Measurements from ENCODE around the gene BLOC1S3. TPM values are rescaled to one million over a fixed set of nuclear protein-coding genes. Genes with fewer than 3 reads are reported as not detected.

The BLOC1S3 gene
- total RNA-seq, 1 experiment from 2014 or later = 3.7 TPM

DNA sequence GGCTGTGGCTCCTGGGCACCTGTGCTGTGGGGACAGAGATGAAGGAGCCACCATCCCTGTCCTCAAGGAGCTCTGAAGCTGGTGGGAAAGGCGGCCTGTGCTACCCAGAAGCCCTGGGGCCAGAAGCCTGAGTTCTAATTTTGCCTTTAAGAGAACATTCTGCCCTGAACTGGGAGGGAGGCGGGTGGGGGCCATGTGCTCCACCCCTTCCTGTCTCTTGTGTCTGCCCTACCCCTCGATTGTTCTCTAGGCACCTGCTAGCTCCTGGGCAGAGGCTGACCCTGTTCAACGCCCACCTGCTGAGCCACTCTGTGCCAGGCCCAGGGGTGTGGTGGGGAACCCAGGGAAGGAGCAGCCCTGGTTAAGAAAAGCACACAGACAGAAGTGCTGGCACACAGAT lies 6.4 kb upstream of the BLOC1S3 start:
- in situ Hi-C loops (cut with HindIII; ENCODE audit: low pct_unique_long_range_greater_than_20kb, low sequenced_read_pairs) = no loop called here
- no peak for DNase-seq (ENCODE audit: low read depth, low spot score)

GRCh38 chr19:45172611-45173208 lies 5.9 kb upstream of the BLOC1S3 start:
- DNase-seq (ENCODE audit: low read depth, low spot score) = no peak
- in situ Hi-C loops (cut with HindIII; ENCODE audit: low pct_unique_long_range_greater_than_20kb, low sequenced_read_pairs) = no loop called here

GRCh38 chr19:45173816-45174215 lies 4.8 kb upstream of the BLOC1S3 start:
- in situ Hi-C loops (cut with HindIII; ENCODE audit: low pct_unique_long_range_greater_than_20kb, low sequenced_read_pairs) = no loop called here

GRCh38 chr19:45175515-45176345 lies 2.9 kb upstream of the BLOC1S3 start:
- in situ Hi-C loops (cut with HindIII; ENCODE audit: low pct_unique_long_range_greater_than_20kb, low sequenced_read_pairs) = no loop called here
- DNase-seq (ENCODE audit: low read depth, low spot score) = no peak

More at GRCh38 chr19:45173816-45174215, 4.8 kb upstream of the BLOC1S3 start:
- no peak for DNase-seq (ENCODE audit: low read depth, low spot score)

DNA sequence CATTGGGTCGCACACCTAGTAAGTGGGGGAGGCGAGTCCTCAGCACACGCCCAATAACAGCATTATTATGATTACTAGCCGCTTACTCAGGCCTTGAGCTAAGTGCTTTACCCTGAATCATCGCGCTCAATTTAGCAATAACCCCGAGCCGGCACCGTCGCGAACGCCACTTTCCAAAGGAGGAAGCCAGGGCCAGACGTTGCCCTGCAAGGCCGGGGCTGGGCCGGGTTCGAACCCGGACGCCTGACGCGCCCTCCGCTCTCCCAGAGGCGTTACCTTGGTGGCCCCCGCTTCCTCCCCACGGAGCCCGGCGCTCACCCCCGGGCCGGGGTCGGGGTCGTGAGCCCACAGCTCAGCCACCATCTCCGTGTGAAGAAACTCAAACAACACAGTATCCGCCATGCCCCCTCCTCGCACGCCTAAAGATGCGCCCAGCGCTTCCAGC lies 745 bp upstream of the BLOC1S3 start, which contains the start of gene TRAPPC6A:
TRAPPC6A (minus strand) TSS at position 421 of the 445 bp plus-strand sequence; CDS start at position 402, 19 bp downstream.
- in situ Hi-C loops (cut with HindIII; ENCODE audit: low pct_unique_long_range_greater_than_20kb, low sequenced_read_pairs) = no loop called here
- DNase-seq (ENCODE audit: low read depth, low spot score) = no peak

GRCh38 chr19:45179072-45179891 lies 698 bp downstream of the BLOC1S3 start:
- no peak for DNase-seq (ENCODE audit: low read depth, low spot score)
- in situ Hi-C loops (cut with HindIII; ENCODE audit: low pct_unique_long_range_greater_than_20kb, low sequenced_read_pairs) = no loop called here

GRCh38 chr19:45179892-45180370 lies 1.3 kb downstream of the BLOC1S3 start:
- in situ Hi-C loops (cut with HindIII; ENCODE audit: low pct_unique_long_range_greater_than_20kb, low sequenced_read_pairs) = no loop called here

DNA sequence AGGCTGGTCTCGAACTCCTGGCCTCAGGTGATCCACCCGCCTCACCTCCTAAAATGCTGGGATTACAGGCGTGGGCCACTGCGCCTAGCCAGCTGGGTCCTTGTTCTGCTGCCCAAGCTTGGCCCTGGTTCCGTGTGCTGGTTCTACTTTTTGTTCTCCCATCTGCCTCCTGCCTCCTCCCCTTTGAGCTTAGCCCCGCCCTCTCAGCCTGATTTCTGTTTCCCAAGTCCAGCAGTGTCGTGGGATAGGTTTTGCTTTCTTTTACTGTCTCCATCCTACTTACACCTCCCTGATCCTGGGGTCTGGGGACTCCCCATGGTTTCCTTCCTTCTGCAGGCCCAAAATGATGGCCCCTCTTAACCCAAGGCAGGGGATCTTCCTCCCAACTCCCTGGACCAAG lies 2.4 kb downstream of the BLOC1S3 start:
- in situ Hi-C loops (cut with HindIII; ENCODE audit: low pct_unique_long_range_greater_than_20kb, low sequenced_read_pairs) = no loop called here
- DNase-seq (ENCODE audit: low read depth, low spot score) = peak; percentile 21

More at GRCh38 chr19:45179892-45180370, 1.3 kb downstream of the BLOC1S3 start:
- DNase-seq (ENCODE audit: low read depth, low spot score) = no peak

- DNase-seq (ENCODE audit: low read depth, low spot score) = no peak
- in situ Hi-C loops (cut with HindIII; ENCODE audit: low pct_unique_long_range_greater_than_20kb, low sequenced_read_pairs) = no loop called here
These were observed 4.2 kb downstream of the BLOC1S3 start for GRCh38 chr19:45182758-45183157.

- in situ Hi-C loops (cut with HindIII; ENCODE audit: low pct_unique_long_range_greater_than_20kb, low sequenced_read_pairs) = no loop called here
- no peak for DNase-seq (ENCODE audit: low read depth, low spot score)
These were observed 5.5 kb downstream of the BLOC1S3 start for GRCh38 chr19:45184115-45184514.

- no peak for DNase-seq (ENCODE audit: low read depth, low spot score)
- in situ Hi-C loops (cut with HindIII; ENCODE audit: low pct_unique_long_range_greater_than_20kb, low sequenced_read_pairs) = no loop called here
These were observed 8.1 kb downstream of the BLOC1S3 start for GRCh38 chr19:45186509-45187334.

DNA sequence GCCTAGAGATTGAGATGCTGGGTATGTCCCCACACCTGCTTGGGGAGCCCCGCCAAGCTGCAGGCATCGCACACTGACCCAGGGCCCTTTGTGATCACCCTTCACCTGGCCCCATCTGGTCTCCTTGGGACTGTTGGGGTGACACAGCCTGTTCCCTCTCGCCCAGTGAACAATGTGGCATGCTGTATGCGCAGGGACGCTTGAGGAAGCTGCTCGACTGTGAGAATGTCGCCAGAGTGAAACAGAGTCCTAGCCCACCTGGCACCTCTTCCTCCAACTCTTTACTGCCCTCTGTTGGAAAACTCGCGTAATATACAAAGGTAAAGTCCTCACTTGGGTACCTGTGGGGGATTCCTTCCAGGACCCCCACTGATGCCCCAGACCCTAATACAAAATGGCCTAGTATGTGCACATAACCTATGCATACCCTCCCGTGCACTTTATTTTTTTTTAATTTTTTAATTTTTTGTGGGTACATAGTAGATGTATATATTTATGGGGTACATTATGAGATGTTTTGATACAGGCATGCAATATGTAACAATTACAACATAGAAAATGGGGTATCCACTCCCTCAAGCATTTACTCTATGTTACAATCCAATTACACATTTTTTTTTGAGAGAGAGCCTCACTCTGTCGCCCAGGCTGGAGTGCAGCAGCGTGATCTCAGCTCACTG lies 9.0 kb downstream of the BLOC1S3 start:
- in situ Hi-C loops (cut with HindIII; ENCODE audit: low pct_unique_long_range_greater_than_20kb, low sequenced_read_pairs) = no loop called here
- peak; percentile 32 for DNase-seq (ENCODE audit: low read depth, low spot score)

DNA sequence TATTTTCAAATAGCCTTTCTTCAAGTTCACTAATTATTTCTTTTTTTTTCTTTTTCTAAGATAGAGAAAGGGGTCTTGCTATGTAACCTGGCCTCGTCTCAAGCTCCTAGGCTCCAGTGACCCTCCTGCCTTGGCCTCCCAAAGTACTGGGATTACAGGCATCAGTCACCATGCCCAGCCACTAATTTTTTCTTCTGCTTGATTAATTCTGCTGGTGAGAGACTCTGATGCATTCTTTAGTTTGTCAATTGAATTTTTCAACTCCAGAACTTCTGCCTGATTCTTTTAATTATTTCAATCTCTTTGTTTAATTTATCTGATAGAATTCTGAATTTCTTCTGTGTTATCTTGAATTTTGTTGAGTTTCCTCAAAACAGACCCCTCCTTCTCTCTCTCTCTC lies 11.4 kb downstream of the BLOC1S3 start:
- in situ Hi-C loops (cut with HindIII; ENCODE audit: low pct_unique_long_range_greater_than_20kb, low sequenced_read_pairs) = no loop called here
- DNase-seq (ENCODE audit: low read depth, low spot score) = no peak

- no peak for DNase-seq (ENCODE audit: low read depth, low spot score)
- in situ Hi-C loops (cut with HindIII; ENCODE audit: low pct_unique_long_range_greater_than_20kb, low sequenced_read_pairs) = no loop called here
These were observed 12.8 kb downstream of the BLOC1S3 start for GRCh38 chr19:45191375-45191774.

- no peak for DNase-seq (ENCODE audit: low read depth, low spot score)
- in situ Hi-C loops (cut with HindIII; ENCODE audit: low pct_unique_long_range_greater_than_20kb, low sequenced_read_pairs) = no loop called here
These were observed 17.2 kb downstream of the BLOC1S3 start for GRCh38 chr19:45195764-45196163.

DNA sequence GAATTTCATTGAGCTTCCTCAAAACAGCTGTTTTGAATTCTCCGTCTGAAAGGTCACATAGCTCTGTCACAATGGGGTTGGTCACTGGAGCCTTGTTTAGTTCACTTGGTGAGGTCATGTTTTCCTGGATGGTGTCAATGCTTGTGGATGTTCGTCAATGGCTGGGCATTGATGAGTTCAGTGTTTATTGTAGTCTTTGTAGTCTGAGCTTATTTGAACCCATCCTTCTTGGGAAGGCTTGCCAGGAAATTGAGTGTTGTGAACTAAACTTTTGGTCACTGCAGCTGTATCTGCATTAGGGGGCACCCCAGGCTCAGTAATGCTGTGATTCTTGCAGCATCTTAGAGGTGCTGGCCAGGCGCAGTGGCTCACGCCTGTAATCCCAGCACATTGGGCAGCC lies 22.0 kb downstream of the BLOC1S3 start:
- in situ Hi-C loops (cut with HindIII; ENCODE audit: low pct_unique_long_range_greater_than_20kb, low sequenced_read_pairs) = no loop called here
- DNase-seq (ENCODE audit: low read depth, low spot score) = peak; percentile 78

DNA sequence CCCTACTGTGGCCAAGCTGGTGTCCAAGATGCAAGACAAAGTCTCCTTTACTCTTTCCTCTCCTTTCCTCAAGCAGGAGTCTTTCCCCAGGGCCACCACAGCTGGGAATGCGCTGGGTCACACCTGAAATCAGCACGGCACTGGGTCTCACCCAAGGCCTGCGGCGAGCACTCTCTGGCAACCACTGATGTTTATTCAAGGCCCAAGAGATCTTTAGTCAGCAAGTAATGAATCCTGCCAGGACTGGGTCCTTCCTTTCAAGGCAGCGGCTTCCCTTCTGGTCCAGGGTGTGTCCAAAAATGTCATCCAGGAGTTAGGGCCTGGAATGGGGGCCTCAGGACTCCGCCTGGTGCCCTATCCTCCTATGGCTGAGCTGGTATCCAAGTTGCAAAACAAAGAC lies 24.1 kb downstream of the BLOC1S3 start:
- in situ Hi-C loops (cut with HindIII; ENCODE audit: low pct_unique_long_range_greater_than_20kb, low sequenced_read_pairs) = no loop called here
- no peak for DNase-seq (ENCODE audit: low read depth, low spot score)
